Transverse colon (tissue), 4 donors: ENCODE measurements around the gene MT1E.

Source experiments
- EP300 ChIP-seq: sonication (generic); formaldehyde crosslinking; IDR thresholded peaks from one replicate; pipeline ENCODE4 v1.6.1; 2017; ENCODE audit warnings: antibody characterized with exemption, low read depth
- POLR2AphosphoS5 ChIP-seq, 3 donors: sonication (generic); formaldehyde crosslinking; IDR thresholded peaks; one replicate each; pipeline ENCODE4 v1.6.1; 2016; ENCODE audit warnings: antibody characterized with exemption in 3 of 3
- TF ChIP-seq, protein P1 (sequence below), 5 experiments: fragments of 200-600 bp in 3 of 5; fragments of 450-650 bp in 2 of 5; sonication (generic) in 3 of 5; IDR thresholded peaks; 1 replicate in 2 of 5; 2 replicates in 3 of 5; pipeline ENCODE4 v1.5.1; 2016 to 2017; ENCODE audit warnings: antibody characterized with exemption in 5 of 5, inconsistent platforms in 3 of 5, mild to moderate bottlenecking in 2 of 5, moderate library complexity in 1 of 5

DNA sequence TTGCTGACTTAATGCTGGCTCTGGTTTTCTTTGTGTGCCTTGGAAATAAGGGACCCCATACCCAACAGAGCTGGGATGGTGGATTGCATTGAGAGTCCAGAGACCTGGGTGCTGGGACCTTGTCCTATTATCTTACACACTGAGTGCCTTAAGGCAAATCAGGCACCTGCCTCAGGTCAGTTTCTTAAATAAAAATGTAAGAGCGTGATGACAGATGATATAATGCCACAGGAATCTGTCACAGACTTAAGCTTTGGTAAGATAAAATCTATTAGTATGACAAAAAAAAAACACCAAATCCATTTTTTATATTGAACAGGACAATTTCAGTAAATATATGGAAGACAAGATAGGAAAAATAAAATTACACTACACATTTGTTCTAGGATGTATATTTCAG, 14.5 kb downstream of the MT1E start:
- TF ChIP-seq EP300 (no peak), POLR2AphosphoS5 (IDR thresholded peaks at IDR 0.05) (no peak)
- TF ChIP-seq, protein P1, sequence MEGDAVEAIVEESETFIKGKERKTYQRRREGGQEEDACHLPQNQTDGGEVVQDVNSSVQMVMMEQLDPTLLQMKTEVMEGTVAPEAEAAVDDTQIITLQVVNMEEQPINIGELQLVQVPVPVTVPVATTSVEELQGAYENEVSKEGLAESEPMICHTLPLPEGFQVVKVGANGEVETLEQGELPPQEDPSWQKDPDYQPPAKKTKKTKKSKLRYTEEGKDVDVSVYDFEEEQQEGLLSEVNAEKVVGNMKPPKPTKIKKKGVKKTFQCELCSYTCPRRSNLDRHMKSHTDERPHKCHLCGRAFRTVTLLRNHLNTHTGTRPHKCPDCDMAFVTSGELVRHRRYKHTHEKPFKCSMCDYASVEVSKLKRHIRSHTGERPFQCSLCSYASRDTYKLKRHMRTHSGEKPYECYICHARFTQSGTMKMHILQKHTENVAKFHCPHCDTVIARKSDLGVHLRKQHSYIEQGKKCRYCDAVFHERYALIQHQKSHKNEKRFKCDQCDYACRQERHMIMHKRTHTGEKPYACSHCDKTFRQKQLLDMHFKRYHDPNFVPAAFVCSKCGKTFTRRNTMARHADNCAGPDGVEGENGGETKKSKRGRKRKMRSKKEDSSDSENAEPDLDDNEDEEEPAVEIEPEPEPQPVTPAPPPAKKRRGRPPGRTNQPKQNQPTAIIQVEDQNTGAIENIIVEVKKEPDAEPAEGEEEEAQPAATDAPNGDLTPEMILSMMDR (IDR thresholded peaks at IDR 0.05), result no peak
